Naive thymus-derived CD4-positive, alpha-beta T cell (primary cell): Measurements from ENCODE around the gene LRRC8E. TPM values are rescaled to one million over a fixed set of nuclear protein-coding genes. Genes with fewer than 3 reads are reported as not detected.
A peak's percentile ranks its signal among the peaks of the same experiment; 100 is the strongest.

Source experiments
- ATAC-seq: fragments of 150-1000 bp; cut with Tn5 transposase; 2 replicates; pipeline ENCODE4 v1.10.0; 2021; ENCODE audit warnings: mild to moderate bottlenecking, moderate library complexity
- CTCF ChIA-PET: fragments of 350-600 bp; sonication (Branson Sonifier 250); formaldehyde crosslinking; loops from one replicate; lab custom pipeline; 2021; ENCODE audit warnings: antibody characterized with exemption; lab: Charles Lee
- POLR2A ChIA-PET: fragments of 350-600 bp; sonication (Branson Sonifier 250); formaldehyde crosslinking; loops from one replicate; lab custom pipeline; 2021; ENCODE audit warnings: antibody characterized with exemption, inconsistent platforms; lab: Charles Lee
- DNase-seq, 9 donors: peaks; one replicate each; pipeline versions ENCODE4 v3.0.0 to v3.0.0-alpha.2; 2020 to 2022; ENCODE audit warnings: mixed read lengths in 1 of 9
- H3K27ac ChIP-seq: one replicate; pipeline ENCODE4 v1.7.0; 2013; ENCODE audit warnings: mild to moderate bottlenecking, low read depth, low read length, moderate library complexity
- H3K27me3 ChIP-seq, 2 donors: one replicate each; pipeline ENCODE4 v1.7.0; 2013; ENCODE audit warnings: low read length in 2 of 2, mild to moderate bottlenecking in 2 of 2, moderate library complexity in 2 of 2; ENCODE audit not compliant: control insufficient read depth in 2 of 2, insufficient read depth in 2 of 2
- H3K36me3 ChIP-seq, 3 experiments: 1 replicate in 2 of 3; 2 replicates in 1 of 3; pipeline ENCODE4 v1.7.0; 2013; ENCODE audit warnings: low read length in 3 of 3, mild to moderate bottlenecking in 3 of 3, moderate library complexity in 1 of 3; ENCODE audit not compliant: insufficient read depth in 3 of 3, control insufficient read depth in 2 of 3
- H3K4me1 ChIP-seq, 2 donors: one replicate each; pipeline ENCODE4 v1.7.0; 2013; ENCODE audit warnings: low read length in 2 of 2, mild to moderate bottlenecking in 2 of 2, moderate library complexity in 1 of 2; ENCODE audit not compliant: control insufficient read depth in 2 of 2, insufficient read depth in 2 of 2
- H3K4me3 ChIP-seq: 2 replicates; pipeline ENCODE4 v1.7.0; 2013; ENCODE audit warnings: mild to moderate bottlenecking, low read length
- H3K9me3 ChIP-seq, 3 experiments: 1 replicate in 2 of 3; 2 replicates in 1 of 3; pipeline ENCODE4 v1.7.0; 2013; ENCODE audit warnings: low read length in 3 of 3; ENCODE audit not compliant: control insufficient read depth in 2 of 3
- H3K27ac Mint-ChIP-seq, 9 donors: one replicate each; pipeline ENCODE4 v1.8.0; 2020 to 2022; ENCODE audit warnings: mixed read lengths in 9 of 9, mild to moderate bottlenecking in 8 of 9, moderate library complexity in 5 of 9, inconsistent platforms in 2 of 9
- H3K27me3 Mint-ChIP-seq, 5 donors: one replicate each; pipeline ENCODE4 v1.8.0; 2021 to 2022; ENCODE audit warnings: mixed read lengths in 5 of 5, mild to moderate bottlenecking in 1 of 5
- H3K36me3 Mint-ChIP-seq, 5 donors: one replicate each; pipeline ENCODE4 v1.8.0; 2020 to 2022; ENCODE audit warnings: mixed read lengths in 5 of 5, mild to moderate bottlenecking in 3 of 5, inconsistent platforms in 1 of 5
- H3K4me1 Mint-ChIP-seq, 7 donors: one replicate each; pipeline ENCODE4 v1.8.0; 2020 to 2022; ENCODE audit warnings: mixed read lengths in 7 of 7, mild to moderate bottlenecking in 3 of 7, inconsistent platforms in 1 of 7
- H3K4me3 Mint-ChIP-seq, 10 donors: one replicate each; pipeline ENCODE4 v1.8.0; 2020 to 2022; ENCODE audit warnings: mild to moderate bottlenecking in 10 of 10, mixed read lengths in 10 of 10, moderate library complexity in 6 of 10, inconsistent platforms in 2 of 10
- H3K9me3 Mint-ChIP-seq, 11 donors: one replicate each; pipeline ENCODE4 v1.8.0; 2020 to 2022; ENCODE audit warnings: mixed read lengths in 11 of 11, mild to moderate bottlenecking in 4 of 11, inconsistent platforms in 1 of 11, moderate library complexity in 1 of 11
- intact Hi-C, 2 donors: fragments of 100-400 bp; cut with micrococcal nuclease; formaldehyde crosslinking; loops; one replicate each; pipeline ENCODE4 v1.15.1; 2023
- polyA plus RNA-seq, 2 donors: library from polyadenylated mRNA; unstranded; fragments of 300-500 nt; fragmentation: Illumina TruSeq; gene quantifications; one replicate each; pipeline ENCODE4 v1.2.3, GENCODE V29; 2021
- total RNA-seq, 6 experiments: library from RNA in 5 of 6; stranded (reverse) in 5 of 6; gene quantifications; 1 replicate in 5 of 6; 2 replicates in 1 of 6; pipeline ENCODE4 v1.2.3 and lab custom pipeline; 2021 to 2026

Gene LRRC8E
- total and polyA plus RNA-seq, 7 experiments from 2014 or later: 0.24 to 0.53 TPM; not detected in 5

DNA sequence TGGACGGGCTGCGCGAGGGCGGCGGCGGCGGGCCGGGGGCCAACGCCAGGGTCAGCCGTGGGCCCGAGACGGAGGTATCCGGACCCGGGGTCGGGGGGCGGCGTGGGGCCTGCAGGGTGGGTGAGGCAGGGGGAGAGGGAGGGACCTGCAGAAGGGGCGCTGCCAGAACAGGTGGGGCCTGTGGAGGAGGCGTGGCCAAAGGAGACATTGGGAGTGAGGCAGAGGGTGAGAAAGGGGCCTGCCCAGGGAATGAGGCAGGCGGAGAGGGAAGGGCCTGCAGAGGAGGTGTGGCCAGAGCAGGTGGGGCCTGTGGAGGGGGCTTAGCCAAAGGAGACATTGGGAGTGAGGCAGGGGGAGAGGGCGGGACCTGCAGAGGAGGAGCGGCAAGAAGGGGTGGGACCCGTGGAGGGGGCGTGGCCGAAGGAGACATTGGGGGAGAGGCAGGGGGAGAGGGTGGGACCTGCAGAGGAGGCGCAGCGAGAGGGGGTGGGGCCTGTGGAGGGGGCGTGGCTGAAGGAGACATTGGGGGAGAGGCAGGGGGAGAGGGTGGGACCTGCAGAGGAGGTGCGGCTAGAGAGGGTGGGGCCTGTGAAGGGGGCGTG, 18.3 kb upstream of the LRRC8E start:
- peak; percentile 25 for ATAC-seq
- peak overlapping the region; percentile 49 for H3K27ac ChIP-seq
- H3K9me3 ChIP-seq: no peaks in the 10 kb centered on the region
- peaks cover 16 to 26% of the 10 kb centered on the region in 2 donors for H3K4me1 ChIP-seq
- peak in 6 of 9 donors; percentile 49 to 80 (median 74) for DNase-seq
- Mint-ChIP-seq H3K9me3 (peaks cover 0 to 5% (median 0%) of the 10 kb centered on the region in 11 donors), H3K27ac (peak overlapping the region in 6 of 9 donors; percentile 23 to 66 (median 58)), H3K4me3 (peak overlapping the region; percentile 64 to 87 (median 75)), H3K36me3 (peaks cover 0 to 5% (median 0%) of the 10 kb centered on the region in 5 donors), H3K4me1 (peaks cover 21 to 40% (median 36%) of the 10 kb centered on the region in 7 donors), H3K27me3 (peaks cover 0 to 60% (median 8%) of the 10 kb centered on the region in 5 donors)
- ChIA-PET CTCF (interaction anchor here (0.8 to 2.0 kb wide), 11 partner anchors 9 to 51 kb away, joined by 3 to 13 read pairs (median 5); partner anchors contain the start of genes MAP2K7, SNAPC2 and TGFBR3L), POLR2A (interaction anchor here (1.0 to 1.7 kb wide), 7 partner anchors 12 to 1445 kb away, joined by 3 to 16 read pairs (median 5); partner anchors contain the start of genes MAP2K7, SNAPC2, TIMM44 and ZNF557)
- intact Hi-C loops: loop anchor here (1.0 to 5.0 kb wide), 8 partner anchors 8 to 191 kb away; partner anchors contain the start of genes MAP2K7 (in 2 of the 2), SNAPC2 (in 2 of the 2) and TIMM44 (in 1 of the 2)
- peaks cover 0 to 2% of the 10 kb centered on the region in 2 donors for H3K27me3 ChIP-seq
- H3K36me3 ChIP-seq: no peaks in the 10 kb centered on the region
- peak overlapping the region; percentile 74 for H3K4me3 ChIP-seq

DNA sequence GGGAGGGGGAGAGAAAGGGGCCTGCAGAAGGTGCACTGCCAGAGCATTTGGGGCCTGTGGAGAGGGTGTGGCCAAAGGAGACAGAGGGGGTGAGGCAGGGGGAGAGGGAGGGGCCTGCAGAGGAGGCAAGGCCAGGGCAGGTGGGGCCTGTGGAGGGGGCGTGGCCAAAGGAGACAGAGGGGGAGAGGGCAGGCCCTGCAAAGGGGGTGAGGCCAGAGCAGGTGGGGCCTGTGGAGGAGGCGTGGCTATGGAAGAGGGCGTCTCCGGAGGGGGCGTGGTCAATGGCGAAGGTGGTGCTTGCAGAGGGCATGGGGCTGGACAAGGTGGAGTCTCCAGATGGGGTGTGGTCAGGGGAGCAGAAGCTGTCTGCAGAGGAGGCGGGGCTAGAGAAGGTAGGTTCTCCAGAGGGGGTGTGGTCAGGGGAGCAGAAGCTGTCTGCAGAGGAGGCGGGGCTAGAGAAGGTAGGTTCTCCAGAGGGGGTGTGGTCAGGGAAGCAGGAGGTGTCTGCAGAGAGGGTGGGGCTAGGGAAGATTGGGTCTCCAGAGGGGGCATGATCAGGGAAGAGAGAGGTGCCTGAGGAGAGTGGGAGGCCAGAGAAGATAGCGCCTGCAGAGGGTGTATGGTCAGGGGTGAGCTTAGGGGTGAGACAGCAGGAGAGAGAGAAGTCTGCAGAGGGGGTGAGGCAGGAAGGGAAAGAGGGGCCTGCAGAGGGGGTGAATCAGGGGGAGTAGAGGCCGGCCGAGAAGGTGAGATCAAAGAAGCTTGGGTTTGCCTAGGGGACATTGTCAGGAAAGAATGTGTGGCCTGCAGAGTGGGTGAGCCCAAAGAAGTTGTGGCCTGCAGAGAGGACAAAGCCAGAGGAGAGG, 17.5 kb upstream of the LRRC8E start:
- H3K4me1 Mint-ChIP-seq: peaks cover 15 to 33% (median 29%) of the 10 kb centered on the region in 7 donors
- Histone ChIP-seq H3K27me3 (peaks cover 0 to 2% of the 10 kb centered on the region in 2 donors), H3K27ac (no peak overlapping the region), H3K4me1 (peaks cover 16 to 26% of the 10 kb centered on the region in 2 donors), H3K9me3 (no peaks in the 10 kb centered on the region), H3K4me3 (no peak overlapping the region), H3K36me3 (no peaks in the 10 kb centered on the region)
- peaks cover 0 to 5% (median 0%) of the 10 kb centered on the region in 5 donors for H3K36me3 Mint-ChIP-seq
- peaks cover 0 to 60% (median 8%) of the 10 kb centered on the region in 5 donors for H3K27me3 Mint-ChIP-seq
- ChIA-PET POLR2A (interaction anchor here (1.1 kb wide), 1 partner anchor 1446 kb away, joined by 3 read pairs; no protein-coding TSS in a partner anchor), CTCF (no interaction called here)
- ATAC-seq: no peak
- peak overlapping the region in 6 of 9 donors; percentile 14 to 87 (median 38) for H3K27ac Mint-ChIP-seq
- H3K4me3 Mint-ChIP-seq: peak overlapping the region; percentile 41 to 87 (median 75)
- H3K9me3 Mint-ChIP-seq: peaks cover 0 to 4% (median 0%) of the 10 kb centered on the region in 11 donors
- intact Hi-C loops: loop anchor here in 1 of 2 donors (1.0 kb wide), 1 partner anchor 9 kb away; no protein-coding TSS in a partner anchor
- DNase-seq: peak in 7 of 9 donors; percentile 39 to 79 (median 56)

DNA sequence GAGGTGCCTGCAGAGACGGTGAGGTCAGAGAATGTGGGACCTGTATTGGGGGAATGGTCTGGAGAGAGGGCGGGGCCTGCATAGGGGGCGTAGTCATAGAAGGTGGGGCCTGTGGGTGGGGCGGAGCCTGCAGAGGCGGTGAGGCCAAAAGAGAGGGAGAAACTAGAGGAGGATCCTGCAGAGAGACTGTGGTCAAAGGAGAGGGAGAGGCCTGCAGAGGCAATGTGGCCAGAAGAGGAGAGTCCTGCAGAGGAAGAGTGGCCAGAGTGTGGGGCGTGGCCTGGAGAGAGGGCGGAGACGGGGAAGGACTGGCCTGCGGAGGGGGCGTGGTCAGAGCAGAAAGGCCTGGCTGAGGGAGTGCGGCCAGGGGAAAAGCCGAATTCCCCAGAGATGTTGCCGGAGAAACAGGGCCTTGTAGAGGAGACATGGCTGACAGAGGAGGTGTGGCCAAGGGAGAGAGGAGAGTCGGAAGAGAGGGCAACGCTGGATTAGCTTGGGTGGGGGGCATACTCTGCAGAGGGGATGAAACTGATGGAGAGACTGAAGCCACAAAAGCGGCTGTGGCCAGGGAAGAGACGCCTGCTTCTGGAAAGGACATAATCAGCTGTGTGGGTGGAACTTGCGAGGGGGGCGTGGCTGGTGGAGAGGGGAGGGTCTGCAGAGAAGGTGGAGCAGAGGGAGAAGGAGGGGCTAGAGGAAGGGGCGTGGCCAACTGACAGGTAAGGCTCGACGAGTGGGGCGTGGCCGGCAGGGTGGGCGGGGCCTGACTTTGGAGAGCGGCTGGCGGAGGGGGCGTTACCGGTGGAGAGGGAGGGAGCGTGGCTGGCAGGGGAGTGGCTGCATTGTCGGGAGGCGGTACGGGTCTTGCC, 16.6 kb upstream of the LRRC8E start:
- H3K9me3 ChIP-seq: no peaks in the 10 kb centered on the region
- ChIA-PET CTCF (no interaction called here), POLR2A (interaction anchor here (0.5 kb wide), 1 partner anchor 1509 kb away, joined by 3 read pairs; no protein-coding TSS in a partner anchor)
- Mint-ChIP-seq H3K4me3 (peak overlapping the region; percentile 41 to 84 (median 74)), H3K4me1 (peaks cover 15 to 33% (median 29%) of the 10 kb centered on the region in 7 donors), H3K27me3 (peaks cover 0 to 63% (median 8%) of the 10 kb centered on the region in 5 donors), H3K9me3 (peaks cover 0 to 4% (median 0%) of the 10 kb centered on the region in 11 donors), H3K36me3 (peaks cover 0 to 5% (median 0%) of the 10 kb centered on the region in 5 donors), H3K27ac (peak overlapping the region in 6 of 9 donors; percentile 25 to 87 (median 46))
- ATAC-seq (peak; percentile 52), DNase-seq (peak; percentile 75 to 95 (median 86))
- peaks cover 0 to 2% of the 10 kb centered on the region in 2 donors for H3K27me3 ChIP-seq
- no peak overlapping the region for H3K27ac ChIP-seq
- no peaks in the 10 kb centered on the region for H3K36me3 ChIP-seq
- H3K4me1 ChIP-seq: peaks cover 16 to 26% of the 10 kb centered on the region in 2 donors
- H3K4me3 ChIP-seq: peak overlapping the region; percentile 33
- intact Hi-C loops: no loop called here

DNA sequence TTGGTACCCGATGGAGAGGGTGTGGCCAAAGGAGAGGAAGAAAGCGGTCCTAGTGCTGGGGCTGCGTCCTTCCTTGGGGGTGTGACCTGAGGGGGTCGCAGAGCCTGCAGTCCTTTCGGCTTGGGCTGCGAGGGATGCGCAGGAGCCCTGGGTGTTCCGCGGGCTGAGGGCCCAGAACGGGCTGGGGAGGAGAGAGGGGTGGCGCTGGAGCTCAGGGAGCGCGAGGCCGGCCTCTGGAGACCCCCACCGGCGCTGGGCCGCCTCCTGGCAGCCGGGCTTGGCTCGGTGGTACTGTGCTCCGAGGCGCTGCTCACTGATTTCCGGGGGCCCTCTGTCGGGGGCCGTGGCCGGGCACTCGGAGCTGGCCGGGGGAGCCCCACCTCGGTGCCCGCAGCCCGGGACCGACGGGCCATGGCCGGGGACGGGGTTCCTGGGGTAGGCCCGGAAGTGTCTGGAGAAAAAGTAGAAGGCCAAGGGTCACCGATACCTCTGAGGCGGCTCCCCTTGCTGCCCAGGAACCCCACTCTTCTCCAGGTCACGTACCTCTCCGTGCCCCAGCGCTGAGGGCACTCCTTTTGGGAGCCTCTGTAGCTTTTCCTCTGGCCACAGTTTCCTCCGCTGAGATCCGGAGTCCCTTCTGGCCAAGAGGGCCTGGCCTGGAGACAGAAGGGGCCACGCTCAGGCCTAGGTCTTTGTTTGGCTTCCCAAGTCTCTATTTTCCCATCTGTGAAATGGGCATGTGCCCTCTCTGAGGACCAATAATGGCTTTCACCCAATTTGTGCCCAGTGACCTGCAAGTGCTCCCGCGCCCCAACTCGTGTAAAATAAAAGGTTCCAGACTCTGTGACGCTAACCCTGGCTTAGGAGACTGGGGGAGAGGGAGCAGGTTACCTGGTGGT, 15.8 kb upstream of the LRRC8E start:
- Histone ChIP-seq H3K27ac (no peak overlapping the region), H3K27me3 (peaks cover 0 to 2% of the 10 kb centered on the region in 2 donors), H3K4me1 (peaks cover 16 to 26% of the 10 kb centered on the region in 2 donors), H3K4me3 (no peak overlapping the region), H3K36me3 (no peaks in the 10 kb centered on the region), H3K9me3 (no peaks in the 10 kb centered on the region)
- Mint-ChIP-seq H3K4me1 (peaks cover 15 to 33% (median 29%) of the 10 kb centered on the region in 7 donors), H3K36me3 (peaks cover 0 to 5% (median 0%) of the 10 kb centered on the region in 5 donors), H3K27ac (peak overlapping the region in 5 of 9 donors; percentile 25 to 78 (median 33)), H3K9me3 (peaks cover 0 to 4% (median 0%) of the 10 kb centered on the region in 11 donors), H3K4me3 (peak overlapping the region; percentile 36 to 84 (median 72)), H3K27me3 (peaks cover 0 to 59% (median 8%) of the 10 kb centered on the region in 5 donors)
- intact Hi-C loops: no loop called here
- POLR2A ChIA-PET: interaction anchor here (1.2 kb wide), 1 partner anchor 10 kb away, joined by 3 read pairs; no protein-coding TSS in a partner anchor
- DNase-seq: no peak
- CTCF ChIA-PET: interaction anchor here (1.0 kb wide), 1 partner anchor 56 kb away, joined by 3 read pairs; no protein-coding TSS in a partner anchor
- ATAC-seq: no peak
